H1 (cell line): ENCODE measurements around the gene RBM27. TPM values are rescaled to one million over a fixed set of nuclear protein-coding genes. Genes with fewer than 3 reads are reported as not detected.
"Not testable (repeated sequence)": the region's sequence is repeated elsewhere in the genome, so short reads cannot be mapped to it uniquely, and the experiment has no call there.

ENCODE experiments used
- CTCF ChIA-PET: fragments of 300-600 bp; sonication (Branson Sonifier 250); formaldehyde crosslinking; loops from one replicate; lab custom pipeline; 2021; ENCODE audit not compliant: partially characterized antibody; lab: Charles Lee
- POLR2A ChIA-PET: fragments of 300-600 bp; sonication (Branson Sonifier 250); formaldehyde crosslinking; loops from one replicate; lab custom pipeline; 2021; ENCODE audit warnings: inconsistent platforms; ENCODE audit not compliant: partially characterized antibody; lab: Charles Lee
- DNase-seq, 2 experiments: peaks; one replicate each; pipeline versions ENCODE4 v3.0.0 to v3.0.0-alpha.2; 2010 to 2022; ENCODE audit warnings: low spot score in 2 of 2, low read depth in 1 of 2, mixed read lengths in 1 of 2
- FAIRE-seq: peaks from 2 replicates; lab custom pipeline; 2011; peaks lifted over from hg19 to GRCh38; lab: Jason Lieb, UNC
- H2AFZ ChIP-seq: 2 replicates; pipeline ENCODE4 v1.8.1; 2012; ENCODE audit warnings: low read length, inconsistent platforms
- H2AK5ac ChIP-seq: 2 replicates; pipeline ENCODE4 v1.6.1; 2013; ENCODE audit warnings: low read depth, low read length
- H2BK120ac ChIP-seq: replicated peaks from 2 replicates; pipeline ENCODE3; 2013; ENCODE audit warnings: low read depth, low read length, inconsistent platforms
- H2BK12ac ChIP-seq: 2 replicates; pipeline ENCODE4 v1.6.1; 2013; ENCODE audit warnings: low read depth, low read length
- H2BK15ac ChIP-seq: 2 replicates; pipeline ENCODE4 v1.6.1; 2013; ENCODE audit warnings: low read length
- H2BK20ac ChIP-seq: 2 replicates; pipeline ENCODE4 v1.6.1; 2013; ENCODE audit warnings: low read length
- H2BK5ac ChIP-seq: 2 replicates; pipeline ENCODE4 v1.6.1; 2013; ENCODE audit warnings: low read depth, low read length
- H3K14ac ChIP-seq: 2 replicates; pipeline ENCODE4 v1.6.1; 2013; ENCODE audit warnings: inconsistent platforms; ENCODE audit not compliant: insufficient read length
- H3K18ac ChIP-seq: 2 replicates; pipeline ENCODE4 v1.6.1; 2013; ENCODE audit warnings: low read length; ENCODE audit errors: extremely low read depth
- H3K23ac ChIP-seq: 2 replicates; pipeline ENCODE4 v1.6.1; 2013; ENCODE audit warnings: inconsistent platforms; ENCODE audit not compliant: insufficient read length
- H3K23me2 ChIP-seq: 2 replicates; pipeline ENCODE4 v1.6.1; 2013; ENCODE audit warnings: low read depth, low read length
- H3K27ac ChIP-seq: 2 replicates; pipeline ENCODE4 v1.6.1; 2011; ENCODE audit warnings: low read depth, low read length, inconsistent platforms
- H3K27me3 ChIP-seq, 4 experiments: replicated peaks in 1 of 4; 1 replicate in 1 of 4; 2 replicates in 3 of 4; pipeline versions ENCODE4 v1.6.1 to v1.8.1; 2011 to 2013; ENCODE audit warnings: low read length in 3 of 4, mild to moderate bottlenecking in 3 of 4, inconsistent platforms in 2 of 4, mixed read lengths in 2 of 4, moderate library complexity in 1 of 4; ENCODE audit not compliant: control insufficient read depth in 3 of 4, insufficient read depth in 3 of 4; ENCODE audit errors: extremely low read depth in 1 of 4
- H3K36me3 ChIP-seq, 4 experiments: 2 replicates each; pipeline versions ENCODE4 v1.6.1 to v1.8.1; 2011 to 2013; ENCODE audit warnings: mild to moderate bottlenecking in 4 of 4, low read length in 3 of 4, moderate library complexity in 2 of 4, control low read depth in 1 of 4, inconsistent platforms in 1 of 4; ENCODE audit not compliant: insufficient read depth in 4 of 4, control insufficient read depth in 2 of 4
- H3K4ac ChIP-seq: replicated peaks from 2 replicates; pipeline ENCODE3; 2013; ENCODE audit warnings: low read length, low read depth, mixed read lengths, inconsistent platforms; ENCODE audit not compliant: insufficient read length
- H3K4me1 ChIP-seq, 4 experiments: replicated peaks in 1 of 4; 1 replicate in 1 of 4; 2 replicates in 3 of 4; pipeline versions ENCODE4 v1.6.1 to v1.8.1; 2011 to 2013; ENCODE audit warnings: low read length in 3 of 4, inconsistent platforms in 2 of 4, mixed read lengths in 1 of 4; ENCODE audit not compliant: insufficient read depth in 4 of 4, control insufficient read depth in 3 of 4
- H3K4me2 ChIP-seq, 2 experiments: 2 replicates each; pipeline versions ENCODE4 v1.6.1 to v1.8.1; 2011 to 2013; ENCODE audit warnings: low read depth in 2 of 2, low read length in 2 of 2, control low read depth in 1 of 2, inconsistent platforms in 1 of 2, mild to moderate bottlenecking in 1 of 2; ENCODE audit not compliant: insufficient read depth in 1 of 2
- H3K4me3 ChIP-seq, 4 experiments: fragments of 200-600, 300-600 bp in 1 of 4; sonication (generic), shearing (Covaris generic), sonication (Bioruptor Twin) in 1 of 4; 2 replicates each; pipeline versions ENCODE4 v1.5.1 to v1.8.1; 2011 to 2016; ENCODE audit warnings: low read length in 4 of 4, low read depth in 3 of 4, control low read depth in 2 of 4, inconsistent platforms in 2 of 4, mild to moderate bottlenecking in 2 of 4, mixed read lengths in 1 of 4, moderate library complexity in 1 of 4; ENCODE audit not compliant: insufficient read depth in 2 of 4; ENCODE audit errors: extremely low read depth in 1 of 4
- H3K56ac ChIP-seq: replicated peaks from 2 replicates; pipeline ENCODE3; 2013; ENCODE audit warnings: low read depth, mild to moderate bottlenecking, mixed read lengths, low read length, inconsistent platforms; ENCODE audit not compliant: insufficient read length
- H3K79me1 ChIP-seq: 2 replicates; pipeline ENCODE4 v1.6.1; 2013; ENCODE audit warnings: low read depth, low read length, control low read depth
- H3K79me2 ChIP-seq, 2 experiments: 2 replicates each; pipeline versions ENCODE4 v1.6.1 to v1.8.1; 2012 to 2013; ENCODE audit warnings: low read length in 2 of 2, mild to moderate bottlenecking in 2 of 2, inconsistent platforms in 1 of 2; ENCODE audit not compliant: insufficient read depth in 2 of 2, control insufficient read depth in 1 of 2
- H3K9ac ChIP-seq, 4 experiments: replicated peaks in 1 of 4; 1 replicate in 1 of 4; 2 replicates in 3 of 4; pipeline versions ENCODE4 v1.6.1 to v1.8.1; 2011 to 2013; ENCODE audit warnings: low read depth in 3 of 4, low read length in 3 of 4, control low read depth in 2 of 4, mild to moderate bottlenecking in 2 of 4, moderate library complexity in 2 of 4, inconsistent platforms in 1 of 4; ENCODE audit errors: extremely low read depth in 1 of 4
- H3K9me3 ChIP-seq, 2 experiments: 2 replicates each; pipeline versions ENCODE4 v1.6.1 to v1.8.1; 2012 to 2013; ENCODE audit warnings: mild to moderate bottlenecking in 2 of 2, moderate library complexity in 2 of 2, control low read depth in 1 of 2, inconsistent platforms in 1 of 2, low read depth in 1 of 2, low read length in 1 of 2, mixed read lengths in 1 of 2; ENCODE audit not compliant: insufficient read depth in 2 of 2
- H4K20me1 ChIP-seq, 2 experiments: replicated peaks in 1 of 2; 2 replicates each; pipeline versions ENCODE3 to v1.8.1; 2011 to 2013; ENCODE audit warnings: inconsistent platforms in 2 of 2, low read length in 2 of 2, mild to moderate bottlenecking in 1 of 2; ENCODE audit not compliant: insufficient read depth in 2 of 2, control insufficient read depth in 1 of 2
- H4K5ac ChIP-seq: 2 replicates; pipeline ENCODE4 v1.6.1; 2013; ENCODE audit warnings: low read length, low read depth, mixed read lengths, inconsistent platforms; ENCODE audit not compliant: insufficient read length
- H4K8ac ChIP-seq: 2 replicates; pipeline ENCODE4 v1.8.0; 2013; ENCODE audit warnings: mild to moderate bottlenecking, moderate library complexity, low read length, inconsistent platforms; ENCODE audit not compliant: insufficient read depth; ENCODE audit errors: extremely low read depth
- H4K91ac ChIP-seq: replicated peaks from 2 replicates; pipeline ENCODE3; 2013; ENCODE audit warnings: low read length, mixed read lengths, inconsistent platforms; ENCODE audit not compliant: insufficient read length
- WGBS, 2 experiments: shearing (Covaris generic) in 1 of 2; methylation state at CpG; one replicate each; pipeline versions ENCODE4 v1.1.6 to v1.1.7; 2013 to 2015; ENCODE audit warnings: low lambda C conversion rate in 2 of 2, mixed read lengths in 2 of 2, inconsistent platforms in 1 of 2, low coverage in 1 of 2, missing lambda C conversion rate in 1 of 2; ENCODE audit not compliant: insufficient replicate concordance in 2 of 2, insufficient coverage in 1 of 2, insufficient read length in 1 of 2; ENCODE audit errors: extremely low coverage in 1 of 2, missing lambda C conversion rate in 1 of 2; 5-methylcytosine and 5-hydroxymethylcytosine counted together
- polyA plus RNA-seq, 7 experiments: library from polyadenylated mRNA; depleted of rRNA in 3 of 7; stranded (reverse) in 5 of 7; unstranded in 2 of 7; fragments of >200 nt in 5 of 7; fragments of 200-250 nt in 2 of 7; gene quantifications; 1 replicate in 5 of 7; 2 replicates in 1 of 7; 4 replicates in 1 of 7; pipeline versions ENCODE4 v1.2.1 to v1.2.3, GENCODE V29; 2011 to 2013; ENCODE audit warnings: missing spikeins in 2 of 7, mixed read lengths in 2 of 7
- total RNA-seq: library from RNA; stranded (reverse); fragmentation: NEBNext Ultra II Directional; extraction: Animal tissue kit (Norgen Biotek cat#: 25700); gene quantifications from 2 replicates; pipeline ENCODE4 v1.2.1, GENCODE V29; 2021

The RBM27 gene
- total and polyA plus RNA-seq, 2 of the 8 experiments (the other 6 are each of a cell fraction or from before 2014, with no cell fraction given), result 13.1 to 42.9 TPM

DNA sequence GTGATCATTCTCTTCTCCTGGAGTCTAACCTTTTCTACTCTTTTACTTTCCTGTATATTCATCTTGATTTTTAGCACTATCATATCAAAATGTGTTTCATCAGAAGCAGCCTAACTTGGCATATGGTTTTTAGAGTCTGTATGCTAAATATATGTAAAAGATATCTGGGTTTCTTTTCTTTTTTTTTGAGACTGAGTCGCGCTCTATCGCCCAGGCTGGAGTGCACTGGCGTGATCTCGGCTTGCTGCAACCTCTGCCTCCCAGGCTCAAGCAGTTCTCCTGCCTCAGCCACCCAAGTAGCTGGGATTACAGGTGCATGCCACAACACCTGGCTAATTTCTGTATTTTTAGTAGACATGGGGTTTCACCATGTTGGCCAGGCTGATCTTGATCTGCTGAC is 11.5 kb downstream of the RBM27 start:
- not testable (repeated sequence) for H2BK20ac ChIP-seq, H4K20me1 ChIP-seq, H2BK5ac ChIP-seq, H2BK12ac ChIP-seq, H3K4me1 ChIP-seq, H3K23ac ChIP-seq, H2AFZ ChIP-seq, H3K4ac ChIP-seq, H2BK120ac ChIP-seq, H3K4me3 ChIP-seq, H3K4me2 ChIP-seq, H3K56ac ChIP-seq, H3K18ac ChIP-seq, FAIRE-seq, H4K8ac ChIP-seq, H3K9me3 ChIP-seq, H3K36me3 ChIP-seq, H3K27ac ChIP-seq, H3K23me2 ChIP-seq, H3K27me3 ChIP-seq, H3K9ac ChIP-seq, H4K5ac ChIP-seq, H3K14ac ChIP-seq, H3K79me1 ChIP-seq, H2BK15ac ChIP-seq, H4K91ac ChIP-seq, DNase-seq, H2AK5ac ChIP-seq
- peaks cover 4 to 97% of the 10 kb centered on the region in 2 experiments for H3K79me2 ChIP-seq
- 99% methylated on average over 5 of the region's 5 CpGs; no CpG with 5 or more reads in 1 of the 2 experiments for WGBS, 2 experiments
- ChIA-PET POLR2A (interaction anchor here (0.6 kb wide), 1 partner anchor 102 kb away, joined by 3 read pairs; no protein-coding TSS in a partner anchor), CTCF (interaction anchor here (1.2 kb wide), 1 partner anchor 77 kb away, joined by 3 read pairs; no protein-coding TSS in a partner anchor)
